ENCODE data around the gene GRK1.

GRK1 gene

DNA sequence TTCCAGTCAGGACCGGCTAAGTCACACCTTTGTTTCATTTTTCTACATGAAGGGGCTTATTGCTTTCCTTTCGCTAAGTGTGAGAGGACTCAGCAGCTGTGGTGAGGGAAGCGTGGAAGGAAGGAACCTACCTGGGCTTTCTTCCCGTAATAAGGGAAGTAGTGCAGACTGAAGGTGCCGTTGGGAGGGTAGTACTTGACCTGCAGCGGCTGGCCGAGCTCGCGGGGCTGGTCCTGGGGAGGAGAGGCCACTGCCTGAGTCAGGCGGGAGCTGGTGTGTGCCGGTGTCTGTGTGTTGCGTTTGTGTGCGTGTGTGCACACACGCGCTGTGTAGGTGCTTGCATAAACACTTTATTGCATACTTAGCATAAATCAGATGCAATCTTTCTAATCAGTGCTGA, 16.7 kb upstream of the GRK1 start:
- DNase-seq (ENCODE audit: low spot score) = no peak

DNA sequence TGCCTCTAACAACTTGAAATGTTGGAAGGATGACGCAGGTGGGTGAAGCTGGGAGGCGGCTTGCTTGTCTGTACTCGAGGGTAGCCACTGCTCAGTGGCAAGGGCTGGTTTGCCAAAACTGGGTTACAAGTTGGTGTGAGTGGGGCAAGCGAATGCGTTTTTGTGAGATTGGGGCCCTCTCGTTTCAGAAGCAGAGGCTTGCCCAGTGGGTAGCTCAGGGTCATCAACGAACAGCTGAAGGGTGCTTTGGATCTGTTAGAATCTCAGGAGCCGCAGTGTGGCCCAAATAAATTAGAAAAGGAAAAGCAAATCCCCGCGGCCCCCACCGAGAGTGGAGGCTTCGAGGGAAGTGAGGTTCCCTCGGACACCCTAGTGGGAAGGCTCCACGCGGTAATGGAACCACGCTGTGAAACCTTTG, 16.3 kb upstream of the GRK1 start:
- DNase-seq (ENCODE audit: low spot score) = no peak

DNA sequence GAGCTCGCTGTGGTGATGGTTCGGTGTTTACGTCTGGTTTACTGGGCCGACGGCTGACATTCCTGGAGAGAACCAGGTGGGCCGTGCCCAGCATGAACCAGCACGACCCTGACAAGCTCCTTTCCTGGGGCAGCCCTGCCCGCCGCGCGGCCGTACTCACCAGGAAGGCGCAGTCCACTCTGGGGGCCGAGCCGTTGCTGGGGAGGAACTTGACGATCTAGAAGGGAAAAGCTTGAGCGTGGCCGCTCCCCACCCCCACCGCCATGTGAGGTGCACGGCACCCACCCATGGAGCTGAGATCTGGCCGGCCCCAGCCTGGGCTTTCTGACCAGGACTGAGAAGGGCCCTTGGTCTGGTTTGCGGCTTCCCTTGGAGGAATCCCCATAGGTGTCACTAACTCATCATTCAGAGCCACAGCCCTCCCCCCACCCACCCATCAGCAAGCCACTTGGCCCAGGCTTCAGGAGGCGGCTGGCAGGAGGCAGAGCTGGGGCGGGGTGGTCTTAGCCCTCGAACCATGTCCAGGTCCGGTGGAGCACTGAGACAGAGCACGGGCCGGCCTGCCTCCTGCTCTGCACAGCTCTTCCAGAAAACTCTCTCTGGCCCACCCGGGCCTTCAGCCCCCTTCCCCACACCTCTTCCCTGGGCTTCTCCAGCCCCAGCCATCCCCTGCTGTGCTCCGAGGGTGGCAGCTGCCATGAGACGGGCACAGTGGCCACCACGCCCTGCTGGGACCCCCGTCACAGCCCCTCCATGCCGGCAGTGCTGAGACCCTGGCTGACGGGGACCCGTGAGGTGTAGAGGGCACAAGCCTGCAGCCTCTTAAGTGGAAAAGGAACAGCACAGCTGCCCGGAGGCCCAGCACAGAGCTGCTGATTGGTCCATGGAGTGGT, 15.3 kb upstream of the GRK1 start:
- DNase-seq (ENCODE audit: low spot score) = no peak

DNA sequence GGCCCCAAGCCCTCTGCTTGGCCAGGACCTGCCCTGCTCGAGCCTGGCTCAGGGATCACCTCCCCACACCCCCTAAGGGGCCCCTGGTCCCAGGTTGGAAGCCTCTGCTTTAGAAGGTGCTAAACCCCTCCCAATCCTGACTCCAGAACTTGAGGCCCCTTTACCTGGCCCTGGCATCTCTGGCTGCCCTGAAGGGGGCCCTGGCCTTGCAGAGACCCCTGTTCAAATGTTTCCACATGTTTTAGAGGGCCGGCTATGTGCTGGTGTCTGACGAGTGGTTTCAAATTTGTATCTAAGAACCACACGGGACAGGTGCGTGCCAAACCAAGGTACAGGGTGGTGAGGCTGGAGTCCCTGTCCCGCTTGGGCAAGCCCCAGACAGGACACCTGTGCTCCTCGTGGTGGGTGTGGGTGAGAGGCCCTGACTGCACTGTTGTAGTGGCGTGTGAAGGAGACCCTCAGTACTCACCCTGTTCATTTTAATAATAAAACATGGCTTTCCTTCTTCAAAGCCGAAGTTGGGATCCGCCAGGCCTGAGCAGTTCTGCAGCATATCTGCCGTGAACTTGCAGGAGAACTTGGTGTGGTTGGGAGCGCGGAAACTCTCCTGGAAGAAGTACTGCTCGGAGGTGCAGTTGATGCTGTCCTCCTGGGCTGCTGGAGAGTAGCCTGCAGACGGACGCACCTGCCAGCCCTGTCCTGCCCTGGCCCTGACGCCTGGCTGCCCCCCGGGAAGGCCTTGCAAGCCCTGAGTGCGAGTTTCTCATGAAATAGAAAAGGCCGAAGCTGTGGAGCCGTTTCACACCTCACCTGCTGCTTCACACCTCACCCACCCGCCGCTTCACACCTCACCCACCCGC, 14.4 kb upstream of the GRK1 start:
- no peak for DNase-seq (ENCODE audit: low spot score)

DNA sequence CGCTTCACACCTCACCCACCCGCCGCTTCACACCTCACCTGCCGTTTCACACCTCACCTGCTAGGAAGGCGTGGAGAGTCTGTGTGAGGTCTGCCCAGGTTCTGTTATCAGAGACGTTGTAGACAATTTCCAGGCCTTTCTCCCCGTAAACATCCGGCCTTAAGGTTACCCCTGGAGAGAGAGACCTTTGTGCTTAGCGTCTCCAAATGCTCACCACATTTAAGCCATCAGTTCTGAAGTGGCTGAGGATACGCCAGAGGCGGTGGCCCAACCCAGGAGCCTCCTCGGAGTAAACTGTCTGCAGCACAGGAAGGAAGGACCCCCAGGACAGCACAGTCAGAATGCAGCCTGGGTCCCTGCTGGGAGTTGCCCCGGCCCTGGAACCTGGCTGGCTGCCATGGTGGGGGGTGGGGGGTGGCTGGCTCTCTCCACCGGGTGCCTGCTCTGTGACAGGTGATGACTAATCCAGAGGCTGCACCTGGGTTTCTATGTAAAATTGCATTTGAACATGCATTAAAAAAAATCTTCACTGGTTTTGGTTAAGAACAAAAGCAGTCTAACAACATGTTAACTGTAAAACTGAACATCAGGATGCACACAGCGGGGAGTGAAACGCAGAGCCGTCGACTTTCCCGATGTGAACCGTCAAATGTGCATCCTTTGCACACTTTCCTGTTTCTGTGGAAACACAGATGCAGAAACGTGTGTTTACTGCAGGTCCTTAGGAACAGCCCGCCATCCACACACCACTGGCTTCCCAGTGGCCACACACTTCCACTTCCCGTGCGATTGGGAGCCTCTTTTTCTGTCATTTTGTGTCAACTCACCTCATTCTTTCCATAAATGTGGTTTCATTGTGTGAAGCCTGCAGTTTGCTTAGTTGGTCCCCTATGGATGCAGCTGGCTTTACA, 13.5 kb upstream of the GRK1 start:
- DNase-seq (ENCODE audit: low spot score) = no peak

DNA sequence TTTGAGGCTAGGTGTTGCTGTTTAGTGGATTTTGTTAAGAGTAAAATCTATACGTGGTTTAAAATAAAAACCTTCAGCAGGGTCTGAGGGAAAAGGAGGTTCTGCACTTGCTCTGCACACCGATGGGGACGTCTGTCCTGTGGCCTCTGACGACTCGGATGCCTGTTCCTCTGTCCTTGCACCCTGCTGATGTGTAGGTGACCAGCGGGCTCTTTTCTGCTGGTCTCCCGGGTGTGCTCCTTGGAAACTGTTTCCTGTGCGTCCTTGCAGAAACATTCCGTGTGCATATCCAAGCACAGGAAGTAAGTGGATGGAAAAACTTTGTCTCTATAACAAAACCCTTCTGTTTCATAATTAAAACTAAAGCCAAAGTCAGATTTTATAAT, 12.9 kb upstream of the GRK1 start:
- no peak for DNase-seq (ENCODE audit: low spot score)

DNA sequence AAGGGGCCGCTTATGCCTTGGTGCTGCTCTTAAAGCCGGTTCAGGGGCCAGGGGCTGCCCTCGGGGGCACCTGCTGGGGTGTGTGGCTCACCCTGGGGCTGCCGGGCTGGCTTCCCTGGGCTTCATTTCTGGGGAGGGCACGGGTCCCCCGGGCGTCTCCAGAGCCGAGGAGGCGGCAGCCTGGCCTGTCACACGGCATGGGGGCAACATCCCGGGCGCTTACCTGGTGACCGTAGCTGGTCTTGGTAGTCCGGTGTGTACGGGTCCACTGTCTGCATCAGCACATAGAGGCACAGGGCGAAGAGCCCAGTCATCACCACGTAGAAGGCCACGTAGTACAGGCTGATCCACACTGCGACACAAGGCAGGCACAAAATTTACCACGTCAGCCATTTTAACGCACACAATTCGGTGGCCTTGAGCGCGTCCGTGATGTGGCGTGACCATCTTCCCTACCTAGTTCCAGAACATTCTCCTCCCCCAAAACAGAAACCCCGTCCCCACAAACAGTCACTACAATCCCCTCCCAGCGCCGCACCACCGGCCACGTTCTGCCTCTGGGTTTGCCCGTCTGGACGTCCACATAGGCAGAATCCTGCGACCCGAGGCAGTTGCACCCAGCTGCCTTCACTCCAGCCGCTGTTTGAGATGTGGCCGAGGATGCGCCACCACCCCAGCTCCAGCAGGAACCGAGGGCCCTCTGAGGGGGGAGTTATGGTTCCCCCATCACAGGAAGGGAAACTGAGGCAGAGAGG, 12.3 kb upstream of the GRK1 start:
- DNase-seq (ENCODE audit: low spot score) = no peak

DNA sequence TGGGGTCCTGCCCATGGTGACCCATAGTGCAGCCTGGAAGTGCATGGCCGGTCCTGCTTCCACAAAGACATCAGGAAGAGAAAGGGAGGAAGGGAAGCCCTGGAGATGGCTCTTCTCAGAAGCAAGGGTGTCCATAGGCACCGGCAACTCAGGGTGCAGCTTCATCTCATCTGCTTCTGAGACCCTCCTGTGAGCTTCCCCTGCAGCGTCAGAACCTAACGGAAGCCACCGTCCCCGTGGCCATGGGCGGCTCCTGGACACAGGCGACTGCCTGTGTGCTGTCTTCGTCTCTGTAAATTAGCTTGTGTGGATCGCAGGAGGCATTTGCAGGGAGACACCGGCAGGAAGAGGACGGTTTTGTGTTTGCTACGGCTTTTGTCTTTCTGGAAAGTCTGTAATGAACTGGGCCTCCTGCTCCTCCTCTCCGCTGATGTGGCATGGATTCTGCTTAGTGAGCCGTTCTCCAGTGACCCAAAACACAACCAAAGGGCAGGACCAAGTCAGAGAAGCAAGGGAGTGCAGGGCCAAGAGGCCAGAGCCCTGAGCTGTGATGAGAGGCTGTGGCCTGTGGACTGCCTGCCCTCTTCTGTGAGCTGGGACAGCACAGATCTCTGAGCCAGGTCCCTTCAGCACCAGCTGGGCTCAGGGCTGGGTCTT, 11.5 kb upstream of the GRK1 start:
- no peak for DNase-seq (ENCODE audit: low spot score)

DNA sequence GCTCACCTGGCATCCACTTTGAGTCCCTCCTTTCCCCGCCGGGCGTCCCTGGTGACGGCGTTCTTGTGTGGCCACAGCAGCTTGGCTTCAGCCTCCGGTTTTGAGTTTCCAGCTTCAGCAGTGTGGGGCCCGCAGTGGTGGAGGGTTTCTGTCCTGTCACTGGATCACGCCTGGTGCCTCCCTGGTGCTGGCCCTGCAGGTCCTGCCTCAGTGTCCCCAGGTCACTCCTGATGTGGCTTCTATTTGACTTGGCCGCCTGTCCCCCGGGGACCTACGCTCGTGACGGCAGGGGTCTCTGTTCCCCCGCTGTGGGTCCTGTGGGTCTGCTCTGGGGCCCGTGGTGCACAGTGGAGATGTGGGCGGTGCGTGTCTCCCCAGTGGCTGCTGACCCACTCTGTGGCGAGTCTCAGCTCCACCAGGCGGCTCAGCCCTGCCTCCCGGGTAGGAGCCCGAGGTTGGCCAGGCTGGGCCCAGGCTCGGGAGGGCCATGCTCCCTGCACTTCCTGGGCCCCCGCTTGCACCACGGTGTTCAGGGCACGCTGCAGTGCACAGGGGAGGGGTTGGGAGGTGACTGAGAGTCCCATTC, 10.9 kb upstream of the GRK1 start:
- no peak for DNase-seq (ENCODE audit: low spot score)

DNA sequence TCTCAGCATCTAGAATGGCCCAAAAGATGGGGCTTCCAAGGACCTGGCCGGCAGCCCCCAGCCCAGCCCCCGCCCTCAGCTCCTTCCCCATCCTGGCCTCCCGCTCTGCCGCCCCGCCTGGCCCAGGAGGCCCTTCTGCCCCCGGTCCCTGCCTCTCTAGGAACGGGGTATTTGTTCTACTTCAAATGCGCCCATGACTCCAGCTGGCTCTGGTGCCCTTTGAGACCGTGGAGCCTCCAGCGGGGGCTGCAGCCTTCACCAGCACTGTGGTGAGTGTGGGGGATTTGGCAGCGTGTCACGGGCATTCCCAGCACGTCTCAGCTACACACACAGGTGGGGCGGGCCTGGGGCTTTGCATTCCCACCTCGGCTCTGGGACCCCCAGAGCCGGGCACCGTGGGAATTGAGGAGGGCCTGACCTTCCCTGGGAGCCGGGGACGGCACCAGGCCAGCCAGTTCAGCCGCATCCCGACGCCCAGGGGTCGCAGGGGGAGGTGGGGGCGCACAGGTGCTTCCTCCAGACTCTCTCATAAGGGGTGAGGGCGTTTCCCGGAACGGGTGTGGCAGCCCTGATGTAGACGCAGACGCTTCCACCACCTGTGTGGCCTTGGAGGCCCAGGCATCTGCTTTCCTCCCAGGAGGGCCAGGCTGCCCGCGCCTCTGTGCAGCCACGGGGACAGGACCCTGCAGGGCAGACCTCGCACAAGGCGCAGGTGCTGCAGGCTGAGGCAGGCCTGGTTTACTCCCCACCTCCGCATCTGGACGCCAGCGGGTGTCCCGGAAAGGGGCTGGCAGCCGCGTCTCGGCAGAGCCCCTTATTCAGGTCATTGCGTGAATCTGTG, 10.0 kb upstream of the GRK1 start:
- no peak for DNase-seq (ENCODE audit: low spot score)

DNA sequence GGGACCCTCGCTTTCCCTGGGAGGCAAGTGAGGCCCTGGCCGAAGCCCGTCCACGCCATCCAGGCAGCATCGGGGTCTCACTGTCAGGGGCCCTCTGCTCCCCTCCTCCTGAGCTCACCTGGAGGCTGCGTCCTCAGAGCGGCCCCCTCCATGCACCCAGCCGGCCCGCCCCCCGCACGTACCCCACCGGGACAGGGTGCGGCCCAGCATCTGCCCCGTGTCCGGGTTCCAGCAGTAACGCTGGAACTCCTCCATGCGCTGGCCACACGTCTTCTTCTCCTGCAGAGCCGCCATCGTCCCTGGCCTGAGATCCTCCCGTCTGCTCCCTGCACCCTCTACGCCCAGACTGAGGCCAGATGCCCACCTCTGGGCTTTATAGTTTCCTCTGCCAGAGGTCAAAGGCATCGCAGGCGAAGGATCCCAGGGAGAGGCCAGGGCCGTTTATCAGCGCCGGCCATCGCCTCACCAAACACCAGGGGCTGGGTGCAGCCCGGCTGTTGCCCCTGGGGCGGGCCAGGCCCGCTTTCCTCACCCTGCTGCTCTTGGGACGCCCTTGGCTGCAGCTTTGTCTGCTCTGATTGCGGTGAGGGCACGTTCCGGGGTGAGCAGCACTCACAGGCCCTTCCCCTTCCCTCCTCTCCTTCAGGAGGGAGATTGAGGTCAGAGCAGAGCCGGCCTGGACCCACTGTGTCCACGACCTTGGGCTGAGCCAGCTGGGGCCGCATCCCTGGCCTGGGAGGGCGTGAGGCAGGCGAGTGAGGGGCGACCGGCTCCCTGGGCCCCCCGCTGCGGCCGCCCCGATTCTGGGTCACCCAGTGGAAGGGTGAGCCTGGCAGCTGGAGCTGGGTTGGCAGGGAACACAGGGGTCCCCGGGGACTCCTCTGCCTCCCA, 8.9 kb upstream of the GRK1 start, which contains the start of gene ATP4B:
Gene ATP4B (minus strand): TSS at position 348 of the 891 bp plus-strand sequence. CDS start 54 bp downstream, at position 294.
- DNase-seq (ENCODE audit: low spot score) = no peak

DNA sequence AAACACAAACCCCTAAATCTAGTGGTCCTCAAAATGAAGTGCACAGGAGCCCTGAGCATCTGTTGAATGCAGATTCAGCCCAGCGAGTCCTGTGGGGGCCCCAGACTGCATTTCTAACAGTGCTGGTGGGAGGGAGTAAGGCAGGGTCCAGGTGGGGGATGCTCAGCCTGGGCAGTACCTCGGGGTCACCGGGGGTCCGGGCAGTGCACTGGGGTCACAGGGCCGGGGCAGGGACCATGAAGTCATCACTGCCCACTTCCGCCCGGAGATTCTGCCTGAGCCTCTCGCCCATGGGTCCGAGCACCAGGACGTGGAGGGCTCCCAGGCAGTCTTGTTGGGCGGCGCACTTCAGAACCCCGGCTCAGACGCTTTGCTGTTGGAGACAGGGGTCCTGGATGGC, 8.2 kb upstream of the GRK1 start:
- DNase-seq (ENCODE audit: low spot score) = no peak

DNA sequence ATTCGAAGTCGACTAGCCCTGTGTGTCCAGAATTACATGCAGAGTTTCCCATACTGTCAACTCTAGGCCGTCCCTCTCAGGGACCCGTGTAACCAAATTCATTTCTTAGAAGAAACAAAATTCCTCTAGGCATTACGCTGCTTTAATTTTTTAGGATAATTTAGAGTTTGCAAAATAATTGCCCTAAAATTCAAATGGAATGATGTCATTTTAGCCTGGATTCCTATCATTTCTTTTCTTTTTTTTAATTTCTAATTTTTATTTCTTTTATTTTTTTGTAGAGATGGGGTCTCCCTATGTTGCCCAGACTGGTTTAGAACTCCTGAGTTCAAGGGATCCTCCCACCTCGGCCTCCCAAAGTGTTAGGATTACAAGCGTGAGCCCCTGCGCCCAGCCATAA, 7.7 kb upstream of the GRK1 start:
- DNase-seq (ENCODE audit: low spot score) = no peak

DNA sequence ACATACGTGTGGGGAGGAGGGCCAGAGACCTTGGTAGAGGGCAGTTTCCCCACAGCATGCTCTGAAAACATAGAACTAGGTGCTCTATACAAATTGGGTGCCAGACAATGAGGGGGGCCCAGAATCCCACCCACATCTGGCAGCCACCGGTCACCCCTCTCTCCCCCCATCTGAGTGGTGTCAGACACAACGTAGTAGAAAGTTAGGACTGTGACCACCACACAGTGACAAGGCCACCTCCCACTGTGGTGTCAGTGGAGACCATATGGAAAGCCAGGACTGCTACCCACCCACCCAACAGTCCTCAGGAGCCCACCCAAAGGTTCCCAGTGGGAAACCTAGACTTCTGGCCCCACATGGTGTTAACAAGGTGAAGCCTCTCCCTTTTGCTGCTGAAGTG, 7.0 kb upstream of the GRK1 start:
- DNase-seq (ENCODE audit: low spot score) = no peak

DNA sequence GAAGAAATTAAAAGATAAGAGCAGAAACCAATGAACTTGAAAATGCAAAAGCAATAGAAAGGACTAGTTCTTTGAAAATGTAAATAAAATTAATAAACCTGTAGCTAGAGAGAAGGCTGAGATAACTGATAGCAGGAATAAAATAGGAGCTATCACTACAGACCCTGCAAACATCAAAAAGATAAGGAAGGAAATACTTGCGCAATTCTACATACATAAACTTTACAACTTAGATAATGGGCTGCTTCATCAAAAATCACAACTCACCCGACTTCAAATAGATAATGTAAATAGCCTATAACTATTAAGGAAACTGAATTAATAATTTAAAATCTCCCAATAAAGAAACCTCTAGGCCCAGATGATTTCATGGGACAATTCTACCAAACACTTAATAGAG, 5.5 kb upstream of the GRK1 start:
- DNase-seq (ENCODE audit: low spot score) = no peak

DNA sequence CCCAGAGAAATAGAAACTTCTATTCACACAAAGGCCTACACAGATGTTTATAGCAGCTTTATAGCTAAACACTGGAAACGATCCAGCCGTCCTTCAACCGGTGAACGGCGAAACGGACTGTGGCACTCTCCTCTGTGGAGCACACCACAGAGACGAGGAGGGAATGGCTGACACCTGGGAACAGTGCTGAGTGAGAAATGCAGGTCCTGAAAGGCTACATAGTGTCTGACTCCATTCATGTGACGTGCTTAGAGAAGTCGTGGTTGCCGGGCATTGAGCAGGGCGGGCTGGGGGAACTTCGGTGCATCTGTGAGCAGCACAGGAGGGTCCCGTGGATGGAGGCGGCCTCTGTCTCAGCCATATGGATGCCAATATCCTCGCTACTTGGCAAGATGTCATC, 3.1 kb upstream of the GRK1 start:
- no peak for DNase-seq (ENCODE audit: low spot score)

DNA sequence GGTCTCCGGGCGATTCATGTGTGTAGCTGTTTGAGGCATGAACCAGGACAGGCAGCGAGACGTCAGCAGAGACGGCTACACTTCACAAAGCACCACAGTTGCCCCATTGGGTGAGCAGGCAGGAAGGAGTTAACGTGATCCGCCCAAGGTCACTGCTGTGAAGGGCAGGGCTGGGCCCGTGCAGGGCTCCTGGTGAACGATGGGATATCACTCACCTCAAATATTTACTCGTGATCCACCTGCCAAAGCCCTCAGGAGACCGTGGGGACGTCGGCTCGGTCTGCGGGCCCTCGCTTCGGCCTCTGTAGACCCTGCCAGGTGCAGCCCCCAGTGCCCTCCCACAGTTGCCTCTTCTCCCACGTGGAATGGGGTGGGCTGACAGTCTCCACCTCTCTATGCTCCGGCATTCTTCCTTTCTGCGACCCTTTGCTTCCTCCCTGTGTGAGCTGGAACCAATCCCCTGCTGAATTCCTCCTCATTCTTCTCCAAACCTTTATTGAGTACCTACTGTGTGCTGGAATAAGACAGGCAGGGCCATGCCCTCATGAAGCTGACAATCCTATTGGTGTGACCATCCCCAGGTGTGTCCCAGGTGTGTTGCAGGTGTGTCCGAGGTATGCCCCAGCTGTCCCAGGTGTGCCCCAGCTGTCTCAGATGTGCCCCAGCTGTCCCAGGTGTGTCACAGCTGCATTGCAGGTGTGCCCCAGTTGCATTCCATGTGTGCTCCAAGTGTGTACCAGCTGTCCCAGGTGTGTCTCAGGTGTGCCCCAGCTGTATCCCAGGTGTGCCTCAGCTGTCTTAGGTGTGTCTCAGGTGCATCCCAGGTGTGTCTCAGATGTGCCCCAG, 2.0 kb upstream of the GRK1 start:
- DNase-seq (ENCODE audit: low spot score) = no peak

All from AG20443 (cell line).